HG02763 (cell line): ENCODE data around the gene CYP2B6.
"Not testable (repeated sequence)": the region's sequence is repeated elsewhere in the genome, so short reads cannot be mapped to it uniquely, and the experiment has no call there.

ENCODE experiments used
- ATAC-seq: cut with Tn5 transposase; IDR thresholded peaks from one replicate; pipeline ENCODE4 v1.9.1; 2021; ENCODE audit warnings: mild to moderate bottlenecking, moderate library complexity; ENCODE audit not compliant: unreplicated experiment

CYP2B6 gene

DNA sequence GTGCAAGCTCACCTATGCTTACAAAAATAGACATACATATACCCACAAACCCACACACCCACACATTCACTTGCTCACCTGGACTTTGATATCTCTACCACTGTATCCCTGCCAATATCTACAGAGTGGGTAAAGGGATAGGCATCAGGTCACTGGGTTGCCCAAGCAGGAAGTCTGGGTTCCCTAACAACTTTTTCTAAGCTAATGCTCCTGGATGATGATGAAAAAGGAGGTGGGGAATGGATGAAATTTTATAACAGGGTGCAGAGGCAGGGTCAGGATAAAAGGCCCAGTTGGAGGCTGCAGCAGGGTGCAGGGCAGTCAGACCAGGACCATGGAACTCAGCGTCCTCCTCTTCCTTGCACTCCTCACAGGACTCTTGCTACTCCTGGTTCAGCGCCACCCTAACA is at the start of gene CYP2B6:
CYP2B6 (plus strand) TSS at position 311 of the 410 bp plus-strand sequence; CDS start at position 335, 24 bp downstream.
- no peak for ATAC-seq

DNA sequence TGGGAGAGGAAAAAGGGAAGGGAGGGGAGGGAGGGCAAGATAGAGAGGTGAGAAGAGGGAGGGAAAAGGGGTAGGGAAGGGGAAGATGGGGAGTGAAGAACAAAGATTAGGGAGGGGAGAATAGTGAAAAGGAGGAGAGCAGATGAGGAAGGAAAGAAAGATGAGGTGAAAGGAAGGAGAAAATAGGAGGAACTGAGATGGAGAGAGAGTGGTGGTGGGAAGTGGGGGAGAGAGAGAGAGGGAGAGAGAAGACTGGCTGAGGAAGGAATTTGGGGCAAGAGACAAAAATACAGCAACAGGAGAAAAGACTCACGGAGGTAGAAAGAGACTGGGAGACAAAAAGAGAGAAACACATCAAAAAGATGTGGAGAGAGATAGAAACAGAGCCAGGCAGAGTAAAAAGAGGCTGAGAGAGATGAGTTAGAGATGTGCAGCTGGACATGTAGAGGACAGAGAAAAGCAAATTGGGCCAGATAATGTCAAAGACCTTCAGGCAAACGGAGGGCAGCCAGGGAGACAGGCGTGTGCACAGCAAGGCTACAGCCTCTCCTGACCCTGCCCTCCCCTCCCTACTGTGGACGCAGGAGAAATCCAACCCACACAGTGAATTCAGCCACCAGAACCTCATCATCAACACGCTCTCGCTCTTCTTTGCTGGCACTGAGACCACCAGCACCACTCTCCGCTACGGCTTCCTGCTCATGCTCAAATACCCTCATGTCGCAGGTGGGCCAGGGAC is 49.4 kb upstream of the CYP2B6 start:
- no peak for ATAC-seq

DNA sequence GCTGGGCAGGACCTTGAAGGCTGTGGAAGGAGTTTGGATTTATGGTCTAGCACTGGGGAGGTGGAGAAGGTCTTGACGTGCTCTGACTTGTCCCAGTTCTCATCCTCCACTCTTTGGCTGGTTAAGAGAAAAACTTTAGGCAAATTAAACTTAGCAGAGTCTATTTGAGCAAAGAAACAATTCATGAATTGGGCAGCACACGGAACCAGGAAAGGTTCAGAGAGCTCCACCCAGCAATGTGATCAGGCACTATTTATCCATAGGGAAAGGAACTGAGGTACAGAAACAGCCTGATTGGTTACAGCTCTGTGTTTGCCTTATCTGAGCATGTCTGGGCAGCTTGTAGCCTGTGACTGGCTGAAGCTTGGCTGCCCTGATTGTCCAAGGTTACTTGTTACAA is 45.4 kb upstream of the CYP2B6 start:
- no peak for ATAC-seq

DNA sequence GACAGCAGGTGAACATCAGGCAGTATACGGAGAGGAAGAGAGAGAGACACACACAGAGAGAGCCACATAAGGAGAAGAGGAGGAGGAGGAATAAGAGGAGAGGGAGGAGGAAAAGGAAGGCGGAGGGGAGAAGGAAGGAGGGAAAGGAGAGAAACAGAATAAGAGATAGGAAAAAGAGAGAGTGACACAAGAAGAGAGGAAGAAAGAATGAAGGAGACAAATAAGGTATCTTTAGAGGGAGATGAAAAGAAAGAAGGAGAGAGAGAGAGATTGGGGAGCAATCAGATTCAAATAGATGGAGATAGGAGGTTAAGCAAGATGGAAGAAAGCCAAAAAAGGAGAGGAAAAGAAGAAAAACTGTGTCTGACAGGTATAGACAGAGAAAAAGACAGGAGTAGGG is 44.0 kb upstream of the CYP2B6 start:
- no peak for ATAC-seq

GRCh38 chr19:40947573-40947972 is 43.5 kb upstream of the CYP2B6 start:
- no peak for ATAC-seq

- no peak for ATAC-seq
Measured at GRCh38 chr19:40948580-40949299, 42.3 kb upstream of the CYP2B6 start.

DNA sequence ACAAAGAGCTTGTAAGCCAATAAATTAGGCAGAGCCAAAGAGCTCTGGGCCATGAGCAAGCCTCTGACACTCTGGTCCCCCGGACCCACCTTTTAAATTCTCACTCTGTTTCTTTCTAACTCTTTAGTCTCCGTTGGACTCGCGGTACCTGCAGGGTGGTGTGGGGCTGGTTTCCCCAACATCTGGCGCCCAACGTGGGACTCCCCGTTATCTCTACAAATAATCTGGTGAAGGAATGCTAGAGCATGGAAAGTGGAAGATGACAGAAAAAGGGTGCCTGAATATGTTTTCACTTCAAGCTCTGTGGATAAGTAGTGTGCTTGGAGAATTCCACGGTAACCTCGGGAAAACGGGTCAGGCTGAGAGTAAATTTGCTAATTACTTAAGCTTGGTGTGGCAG is 36.5 kb upstream of the CYP2B6 start:
- ATAC-seq = no peak

GRCh38 chr19:40959338-40959737 is 31.7 kb upstream of the CYP2B6 start:
- ATAC-seq = no peak

- ATAC-seq = no peak
Measured at GRCh38 chr19:40960062-40960685, 30.9 kb upstream of the CYP2B6 start.

- ATAC-seq = no peak
Measured at GRCh38 chr19:40960780-40961179, 30.3 kb upstream of the CYP2B6 start.

DNA sequence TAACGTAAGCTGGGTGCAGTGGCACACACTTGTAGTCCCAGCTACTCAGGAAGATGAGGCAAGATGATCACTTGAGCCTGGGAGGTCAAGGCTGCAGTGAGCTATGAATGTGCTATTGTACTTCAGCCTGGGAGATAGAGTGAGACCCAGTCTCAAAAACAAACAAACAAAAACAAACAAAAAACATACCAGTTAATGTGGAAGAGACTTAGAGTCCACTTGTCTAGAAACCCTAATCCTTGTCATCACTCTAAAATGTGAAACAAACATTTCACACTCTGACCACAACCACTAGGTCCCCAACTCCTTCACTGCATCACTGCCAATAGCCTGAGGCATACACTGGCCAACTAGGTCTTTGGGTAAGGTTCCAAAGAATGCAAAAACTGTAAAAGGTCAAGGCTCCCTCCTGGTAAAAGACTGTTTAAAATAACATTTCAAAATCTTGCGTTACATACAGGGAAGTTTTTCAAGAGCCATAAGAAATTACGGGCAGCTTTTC is 28.6 kb upstream of the CYP2B6 start:
- no peak for ATAC-seq

GRCh38 chr19:40964361-40964760 is 26.7 kb upstream of the CYP2B6 start:
- not testable (repeated sequence) for ATAC-seq

GRCh38 chr19:40965351-40965750 is 25.7 kb upstream of the CYP2B6 start:
- ATAC-seq = not testable (repeated sequence)

- not testable (repeated sequence) for ATAC-seq
Measured at GRCh38 chr19:40966591-40966990, 24.5 kb upstream of the CYP2B6 start.

DNA sequence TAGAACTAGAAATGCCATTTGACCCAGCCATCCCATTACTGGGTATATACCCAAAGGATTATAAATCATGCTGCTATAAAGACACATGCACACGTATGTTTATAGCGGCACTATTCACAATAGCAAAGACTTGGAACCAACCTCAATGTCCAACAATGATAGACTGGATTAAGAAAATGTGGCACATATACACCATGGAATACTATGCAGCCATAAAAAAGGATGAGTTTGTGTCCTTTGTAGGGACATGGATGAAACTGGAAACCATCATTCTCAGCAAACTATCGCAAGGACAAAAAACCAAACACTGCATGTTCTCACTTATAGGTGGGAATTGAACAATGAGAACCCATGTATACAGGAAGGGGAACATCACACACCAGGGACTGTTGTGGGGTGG is 23.0 kb upstream of the CYP2B6 start:
- ATAC-seq = not testable (repeated sequence)

- ATAC-seq = not testable (repeated sequence)
Measured at GRCh38 chr19:40969721-40970120, 21.4 kb upstream of the CYP2B6 start.

- not testable (repeated sequence) for ATAC-seq
Measured at GRCh38 chr19:40970396-40971345, 20.4 kb upstream of the CYP2B6 start.

DNA sequence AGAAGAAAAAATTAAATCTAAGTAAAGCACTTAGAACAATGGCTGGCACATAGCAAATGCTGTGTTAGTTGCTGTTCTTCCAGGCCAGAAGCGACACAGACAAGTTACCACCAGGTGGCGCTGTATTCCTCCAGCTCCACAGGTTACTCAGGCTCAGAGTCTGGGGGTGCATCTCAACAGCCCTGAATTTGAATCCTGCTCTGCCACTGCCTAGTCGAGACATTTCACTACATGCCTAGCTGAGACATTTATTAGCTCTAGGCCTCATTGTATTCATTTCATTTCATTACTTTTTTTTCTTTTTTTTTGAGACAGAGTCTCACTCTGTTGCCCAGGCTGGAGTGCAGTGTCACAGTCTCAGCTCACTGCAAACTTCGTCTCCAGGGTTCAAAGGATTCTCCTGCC is 16.4 kb upstream of the CYP2B6 start:
- no peak for ATAC-seq

DNA sequence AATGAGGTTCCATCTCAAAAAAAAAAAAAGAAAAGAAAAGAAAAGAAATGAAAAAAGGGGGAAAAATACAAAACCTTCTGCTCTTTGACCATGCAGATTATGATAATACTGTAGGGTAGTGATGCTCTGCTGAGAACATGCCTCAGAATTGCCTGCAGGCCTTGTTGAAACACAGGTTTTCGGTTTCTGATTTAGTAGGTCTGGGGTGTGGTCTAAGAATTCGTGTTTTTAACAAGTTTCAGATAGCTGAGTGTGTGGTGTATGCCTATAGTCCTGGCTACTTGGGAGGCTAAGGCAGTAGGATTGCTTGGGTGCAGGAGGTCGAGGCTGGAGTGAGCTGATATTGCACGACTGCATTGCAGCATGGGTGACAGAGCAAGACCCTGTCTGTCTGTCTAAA is 14.9 kb upstream of the CYP2B6 start:
- no peak for ATAC-seq

DNA sequence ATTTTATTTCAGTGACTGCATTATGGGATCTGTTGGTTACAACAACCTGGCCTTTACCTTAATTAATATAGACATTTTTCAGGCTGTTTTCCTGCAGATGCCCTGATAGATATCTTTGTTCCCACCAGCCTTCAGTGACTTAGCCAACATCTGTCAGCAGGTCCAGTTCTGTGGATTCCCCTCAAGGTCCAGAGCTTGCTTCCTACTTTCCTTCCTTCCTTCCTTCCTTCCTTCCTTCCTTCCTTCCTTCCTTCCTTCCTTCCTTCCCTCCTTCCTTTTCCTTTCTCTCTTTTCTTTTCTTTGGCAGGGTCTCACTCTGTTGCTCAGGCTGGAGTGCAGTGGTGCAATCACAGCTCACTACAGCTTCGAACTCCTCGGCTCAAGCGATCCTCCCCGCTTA is 14.4 kb upstream of the CYP2B6 start:
- no peak for ATAC-seq

GRCh38 chr19:40979759-40980158 is 11.3 kb upstream of the CYP2B6 start:
- ATAC-seq = not testable (repeated sequence)
